Gastrocnemius medialis (tissue), 4 donors: Measurements from ENCODE around the gene TMEM165.

Experiments used
- POLR2A ChIP-seq, 2 donors: fragments of 450-650 bp; IDR thresholded peaks; one replicate each; pipeline ENCODE4 v1.6.1; 2017; ENCODE audit warnings: antibody characterized with exemption in 2 of 2, mild to moderate bottlenecking in 2 of 2, moderate library complexity in 2 of 2
- TF ChIP-seq, protein P1 (sequence below), 5 experiments: fragments of 450-650 bp in 3 of 5; fragments of 200-600 bp in 2 of 5; sonication (generic) in 2 of 5; IDR thresholded peaks in 4 of 5; conservative IDR thresholded peaks in 1 of 5; 1 replicate in 4 of 5; 2 replicates in 1 of 5; pipeline ENCODE4 v1.5.1; 2016 to 2019; ENCODE audit warnings: antibody characterized with exemption in 5 of 5, mild to moderate bottlenecking in 3 of 5, moderate library complexity in 3 of 5

DNA sequence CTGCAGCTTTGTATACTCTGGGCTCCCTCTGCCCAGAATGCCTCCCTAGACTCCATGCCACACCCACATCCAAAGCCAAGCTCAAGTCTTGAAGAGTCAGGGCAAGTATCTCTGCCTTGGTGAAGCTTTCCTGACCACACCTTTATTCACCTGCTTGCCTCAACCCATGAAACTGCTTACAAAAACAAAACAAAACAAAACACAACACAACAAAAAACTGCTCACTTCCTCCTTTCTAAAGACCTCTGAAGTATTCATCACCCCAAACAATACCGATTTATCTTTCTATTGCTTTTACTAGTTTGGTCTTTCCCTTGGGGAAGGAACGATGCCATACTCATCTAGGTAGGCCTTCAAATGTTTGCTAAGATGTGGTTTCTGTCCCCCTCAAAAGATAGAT lies 45.0 kb downstream of the TMEM165 start:
- no peak for TF ChIP-seq POLR2A (IDR thresholded peaks at IDR 0.05)
- TF ChIP-seq, protein P1, sequence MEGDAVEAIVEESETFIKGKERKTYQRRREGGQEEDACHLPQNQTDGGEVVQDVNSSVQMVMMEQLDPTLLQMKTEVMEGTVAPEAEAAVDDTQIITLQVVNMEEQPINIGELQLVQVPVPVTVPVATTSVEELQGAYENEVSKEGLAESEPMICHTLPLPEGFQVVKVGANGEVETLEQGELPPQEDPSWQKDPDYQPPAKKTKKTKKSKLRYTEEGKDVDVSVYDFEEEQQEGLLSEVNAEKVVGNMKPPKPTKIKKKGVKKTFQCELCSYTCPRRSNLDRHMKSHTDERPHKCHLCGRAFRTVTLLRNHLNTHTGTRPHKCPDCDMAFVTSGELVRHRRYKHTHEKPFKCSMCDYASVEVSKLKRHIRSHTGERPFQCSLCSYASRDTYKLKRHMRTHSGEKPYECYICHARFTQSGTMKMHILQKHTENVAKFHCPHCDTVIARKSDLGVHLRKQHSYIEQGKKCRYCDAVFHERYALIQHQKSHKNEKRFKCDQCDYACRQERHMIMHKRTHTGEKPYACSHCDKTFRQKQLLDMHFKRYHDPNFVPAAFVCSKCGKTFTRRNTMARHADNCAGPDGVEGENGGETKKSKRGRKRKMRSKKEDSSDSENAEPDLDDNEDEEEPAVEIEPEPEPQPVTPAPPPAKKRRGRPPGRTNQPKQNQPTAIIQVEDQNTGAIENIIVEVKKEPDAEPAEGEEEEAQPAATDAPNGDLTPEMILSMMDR (IDR thresholded peaks at IDR 0.05 in 4 of 5, conservative IDR thresholded peaks at IDR 0.05 in 1 of 5), result no peak
